Measurements from ENCODE around the gene PRRG1.
"Not testable (repeated sequence)": the region's sequence is repeated elsewhere in the genome, so short reads cannot be mapped to it uniquely, and the experiment has no call there.

PRRG1 gene

GRCh38 chrX:37470711-37471110 lies 121.5 kb downstream of the PRRG1 start:
- no peak for DNase-seq (ENCODE audit: low read depth in 2 of 2)

DNA sequence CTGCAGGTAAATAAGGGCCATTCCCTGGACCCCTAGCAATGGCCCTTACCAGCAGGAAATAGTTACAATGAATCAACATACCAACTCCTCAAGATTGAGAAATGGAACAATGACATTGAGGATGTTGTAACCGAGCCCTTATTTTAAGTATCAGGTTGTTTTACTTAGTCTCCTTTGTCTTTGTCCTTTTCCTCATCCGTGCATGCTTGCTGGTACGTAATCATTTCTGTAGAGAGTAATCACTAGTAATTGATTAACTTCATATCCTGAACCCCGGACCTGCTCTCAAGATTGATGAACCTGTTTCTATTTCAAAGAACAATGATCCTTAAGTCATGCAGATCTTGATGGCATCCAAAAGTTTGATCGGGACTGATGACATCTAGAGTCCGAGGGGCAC lies 123.7 kb downstream of the PRRG1 start:
- DNase-seq (ENCODE audit: low read depth in 2 of 2) = no peak

DNA sequence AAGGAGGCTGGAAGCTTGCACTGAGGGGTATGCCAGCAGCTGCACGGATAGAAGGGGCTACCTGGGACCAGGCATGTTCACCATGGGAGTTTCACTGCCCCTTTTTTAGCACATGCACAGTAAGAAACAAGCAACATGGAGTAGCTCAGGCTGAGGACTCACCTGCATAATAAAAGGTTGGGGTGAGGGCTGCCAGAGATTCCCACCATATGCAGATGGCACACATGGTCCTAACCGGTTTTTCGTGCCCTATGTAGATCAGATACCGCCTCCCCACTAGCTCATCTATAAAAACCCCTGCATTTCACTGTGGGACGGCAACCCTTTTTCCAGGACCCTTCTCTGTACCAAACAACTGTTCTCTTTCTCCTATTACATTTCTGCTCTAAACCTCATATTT lies 125.3 kb downstream of the PRRG1 start:
- DNase-seq (ENCODE audit: low read depth in 2 of 2) = no peak

- DNase-seq (ENCODE audit: low read depth in 2 of 2) = no peak
These were observed 127.5 kb downstream of the PRRG1 start for GRCh38 chrX:37476571-37477170.

DNA sequence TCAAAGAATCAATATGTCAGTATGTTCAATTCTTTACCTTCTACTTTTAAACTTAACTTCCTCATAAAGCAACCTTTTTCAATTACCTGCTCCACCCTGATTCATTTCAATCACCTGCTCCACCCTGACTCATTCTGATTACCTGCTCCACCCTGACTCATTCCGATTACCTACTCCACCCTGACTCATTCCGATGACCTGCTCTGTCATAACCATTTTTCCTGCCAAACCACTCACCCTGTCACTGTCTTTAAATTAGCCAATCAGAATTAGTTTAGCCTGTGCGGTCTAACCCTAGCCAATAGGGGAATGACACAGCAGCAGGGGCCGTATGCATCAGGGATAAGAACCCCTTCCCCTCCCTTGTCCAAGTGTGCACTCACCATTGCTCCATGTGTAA lies 135.2 kb downstream of the PRRG1 start:
- DNase-seq (ENCODE audit: low read depth in 2 of 2) = not testable (repeated sequence)

- DNase-seq (ENCODE audit: low read depth in 2 of 2) = no peak
These were observed 136.3 kb downstream of the PRRG1 start for GRCh38 chrX:37485429-37485828.

DNA sequence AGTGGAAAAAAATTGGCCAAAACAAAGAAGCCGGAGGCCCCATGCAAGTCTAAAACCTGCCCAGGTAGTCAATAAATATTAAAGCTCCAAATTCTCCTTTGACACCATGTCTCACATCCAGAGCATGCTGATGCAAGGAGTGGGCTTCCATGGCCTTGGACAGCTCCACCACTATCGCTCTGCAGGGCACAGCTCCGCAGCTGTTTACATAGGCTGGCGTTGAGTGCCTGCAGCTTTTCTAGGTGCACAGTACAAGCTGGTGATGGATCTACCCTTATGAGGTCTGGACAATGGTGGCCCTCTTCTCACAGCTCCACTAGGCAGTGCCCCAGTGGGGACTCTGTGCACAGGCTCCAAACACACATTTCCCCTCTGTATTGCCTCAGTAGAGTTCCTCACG lies 138.1 kb downstream of the PRRG1 start:
- DNase-seq (ENCODE audit: low read depth in 2 of 2) = no peak

GRCh38 chrX:37488323-37488722 lies 139.2 kb downstream of the PRRG1 start:
- DNase-seq (ENCODE audit: low read depth in 2 of 2) = no peak

DNA sequence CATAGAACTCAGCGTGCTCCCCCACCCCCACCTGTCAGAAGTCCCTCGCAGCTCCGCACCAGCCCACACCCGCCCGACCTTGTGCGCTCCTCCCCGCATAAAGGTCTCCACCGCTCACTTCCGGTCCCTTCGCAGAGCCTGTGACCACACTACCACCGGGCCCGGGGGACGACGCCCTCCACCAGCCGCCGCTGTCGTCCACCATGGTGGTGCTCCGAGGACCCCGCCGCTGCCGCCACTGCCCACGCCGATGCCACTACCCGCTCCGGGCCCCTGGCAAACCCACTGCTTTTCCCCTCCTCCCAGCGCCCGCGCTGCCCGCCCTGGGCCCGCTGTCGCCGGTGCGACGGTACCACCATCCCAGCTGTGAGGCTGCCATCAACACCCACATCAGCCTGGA lies 142.5 kb downstream of the PRRG1 start:
- no peak for DNase-seq (ENCODE audit: low read depth in 2 of 2)

DNA sequence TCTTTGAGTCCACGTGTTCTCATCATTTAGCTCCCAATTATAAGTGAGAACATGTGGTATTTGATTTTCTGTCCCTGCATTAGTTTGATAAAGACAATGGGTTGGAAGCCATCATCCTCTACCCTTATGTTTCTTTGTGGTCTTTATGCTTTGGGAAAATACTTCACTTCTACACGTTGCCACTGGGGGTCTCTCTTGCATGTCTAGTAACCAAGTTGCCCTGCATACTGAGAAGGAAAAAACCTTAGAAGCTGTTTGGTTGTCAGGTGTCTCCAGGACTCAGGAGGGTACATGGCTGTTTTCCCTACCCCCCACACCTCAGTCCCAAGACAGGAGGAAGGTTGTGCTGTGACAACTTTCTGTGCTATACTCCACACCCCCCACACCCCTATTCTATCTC lies 146.6 kb downstream of the PRRG1 start:
- not testable (repeated sequence) for DNase-seq (ENCODE audit: low read depth in 2 of 2)

- not testable (repeated sequence) for DNase-seq (ENCODE audit: low read depth in 2 of 2)
These were observed 148.0 kb downstream of the PRRG1 start for GRCh38 chrX:37497126-37497525.

DNA sequence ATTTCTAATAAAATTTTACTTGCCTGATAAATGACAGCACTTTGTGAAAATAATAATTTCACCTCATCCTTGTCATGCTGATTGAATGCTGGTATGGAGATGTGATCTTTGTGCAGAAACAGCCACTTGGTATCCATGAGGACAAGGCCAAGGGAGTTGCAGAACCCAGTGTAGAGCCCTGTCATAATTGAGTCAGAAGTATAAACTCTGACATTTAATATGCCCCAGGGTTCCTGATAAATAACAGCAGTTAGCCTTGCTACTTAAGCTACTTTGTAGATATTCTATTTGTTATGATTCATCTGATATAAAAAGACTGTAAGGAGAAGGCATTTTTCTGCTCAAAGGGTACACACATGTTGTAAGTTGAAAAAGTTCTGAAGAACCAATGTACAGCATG lies 149.2 kb downstream of the PRRG1 start:
- not testable (repeated sequence) for DNase-seq (ENCODE audit: low read depth in 2 of 2)

DNA sequence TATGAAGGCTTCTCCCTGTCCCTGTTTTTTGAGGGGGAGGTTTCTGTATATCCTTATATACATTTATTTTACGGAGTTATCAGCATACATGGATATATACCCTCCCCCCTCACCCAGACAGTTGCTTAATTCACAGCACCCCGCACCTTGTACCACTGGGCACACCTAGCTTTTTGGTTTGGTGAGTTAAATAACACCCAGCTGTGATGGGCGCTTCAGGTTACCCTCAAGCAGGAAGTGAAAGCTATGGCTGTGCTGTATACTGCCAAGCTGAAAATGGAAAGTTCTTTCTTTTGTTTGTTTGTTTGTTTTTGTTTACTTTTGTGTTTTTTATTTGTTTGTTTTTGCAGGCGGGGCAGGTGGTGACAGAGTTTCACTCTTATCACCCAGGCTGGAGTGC lies 150.5 kb downstream of the PRRG1 start:
- DNase-seq (ENCODE audit: low read depth in 2 of 2) = not testable (repeated sequence)

- DNase-seq (ENCODE audit: low read depth in 2 of 2) = no peak
These were observed 155.8 kb downstream of the PRRG1 start for GRCh38 chrX:37504991-37505390.

Measured in stimulated activated CD8-positive, alpha-beta memory T cell treated with anti-CD3 and anti-CD28 coated beads, Interleukin-15, amount 100 ng/mL, for 4 hours (primary cell).